HepG2 (cell line): ENCODE results near the gene FNDC4. TPM values are rescaled to one million over a fixed set of nuclear protein-coding genes. Genes with fewer than 3 reads are reported as not detected.

Experiments used
- ATF2 ChIP-seq: sonication (generic); formaldehyde crosslinking; IDR thresholded peaks from 2 replicates; pipeline ENCODE4 v1.4.0; 2020; ENCODE audit warnings: missing genetic modification reagents
- CCDC6 ChIP-seq: sonication (generic); formaldehyde crosslinking; IDR thresholded peaks from 2 replicates; pipeline ENCODE4 v1.8.1; 2022; ENCODE audit warnings: mild to moderate bottlenecking, missing genetic modification reagents, moderate library complexity
- DR1 ChIP-seq: sonication (generic); formaldehyde crosslinking; IDR thresholded peaks from 2 replicates; pipeline ENCODE4 v1.8.0; 2021; ENCODE audit warnings: mild to moderate bottlenecking, missing genetic modification reagents, inconsistent platforms
- DZIP1 ChIP-seq: sonication (generic); formaldehyde crosslinking; IDR thresholded peaks from 2 replicates; pipeline ENCODE4 v1.5.0; 2020; ENCODE audit warnings: mild to moderate bottlenecking, missing genetic modification reagents
- GATAD1 ChIP-seq: IDR thresholded peaks from 2 replicates; pipeline ENCODE4 v1.6.1; 2016; ENCODE audit warnings: missing genetic modification reagents, missing compliant biosample characterization
- HES4 ChIP-seq: sonication (generic); formaldehyde crosslinking; IDR thresholded peaks from 2 replicates; pipeline ENCODE4 v1.9.0; 2021; ENCODE audit warnings: mild to moderate bottlenecking, missing genetic modification reagents, borderline replicate concordance
- HNRNPUL1 ChIP-seq: fragments of 200-400 bp; formaldehyde crosslinking; IDR thresholded peaks from 2 replicates; pipeline ENCODE4 v1.6.1; 2017; ENCODE audit warnings: low read depth, mild to moderate bottlenecking, low read length, moderate library complexity
- KLF12 ChIP-seq: sonication (generic); formaldehyde crosslinking; IDR thresholded peaks from 2 replicates; pipeline ENCODE4 v1.4.0; 2020; ENCODE audit warnings: missing genetic modification reagents, borderline replicate concordance
- MBD4 ChIP-seq: IDR thresholded peaks from 2 replicates; pipeline ENCODE4 v1.6.1; 2012; ENCODE audit warnings: low read length, inconsistent platforms, borderline replicate concordance
- MEIS1 ChIP-seq: sonication (generic); formaldehyde crosslinking; IDR thresholded peaks from 2 replicates; pipeline ENCODE4 v1.9.0; 2021; ENCODE audit warnings: mild to moderate bottlenecking, missing genetic modification reagents, moderate library complexity, borderline replicate concordance
- MTA3 ChIP-seq: sonication (generic); formaldehyde crosslinking; IDR thresholded peaks from 2 replicates; pipeline ENCODE4 v1.4.0; 2020; ENCODE audit warnings: missing genetic modification reagents
- NFIB ChIP-seq: sonication (generic); formaldehyde crosslinking; IDR thresholded peaks from 2 replicates; pipeline ENCODE4 v1.9.0; 2021; ENCODE audit warnings: missing genetic modification reagents, mild to moderate bottlenecking, borderline replicate concordance
- NFYC ChIP-seq: IDR thresholded peaks from 2 replicates; pipeline ENCODE4 v1.6.1; 2016; ENCODE audit warnings: missing genetic modification reagents, missing compliant biosample characterization
- REL ChIP-seq: sonication (generic); formaldehyde crosslinking; conservative IDR thresholded peaks from 2 replicates; pipeline ENCODE4 v1.8.0; 2022; ENCODE audit warnings: mild to moderate bottlenecking, missing genetic modification reagents, moderate library complexity
- SETDB1 ChIP-seq: sonication (generic); formaldehyde crosslinking; IDR thresholded peaks from 2 replicates; pipeline ENCODE4 v1.5.1; 2020; ENCODE audit warnings: missing genetic modification reagents, mild to moderate bottlenecking, borderline replicate concordance
- SOX5 ChIP-seq: IDR thresholded peaks from 2 replicates; pipeline ENCODE4 v1.6.1; 2016; ENCODE audit warnings: borderline replicate concordance
- SRF ChIP-seq: IDR thresholded peaks from 2 replicates; pipeline ENCODE4 v1.6.1; 2011; ENCODE audit warnings: mild to moderate bottlenecking, low read depth, low read length, moderate library complexity
- TAF15 ChIP-seq: fragments of 200-400 bp; formaldehyde crosslinking; IDR thresholded peaks from one replicate; pipeline ENCODE4 v1.6.1; 2018; ENCODE audit warnings: mild to moderate bottlenecking, low read depth, low read length; ENCODE audit not compliant: poor library complexity, severe bottlenecking
- TFDP1 ChIP-seq: IDR thresholded peaks from 2 replicates; pipeline ENCODE4 v1.6.1; 2016; ENCODE audit warnings: missing compliant biosample characterization, missing genetic modification reagents, borderline replicate concordance
- ZC3H13 ChIP-seq: sonication (generic); formaldehyde crosslinking; IDR thresholded peaks from 2 replicates; pipeline ENCODE4 v1.8.1; 2023; ENCODE audit warnings: mild to moderate bottlenecking, missing genetic modification reagents, moderate library complexity
- ZNF350 ChIP-seq: sonication (generic); formaldehyde crosslinking; IDR thresholded peaks from 2 replicates; pipeline ENCODE4 v1.4.0; 2020; ENCODE audit warnings: mild to moderate bottlenecking, low read depth, missing genetic modification reagents, borderline replicate concordance
- ZNF460 ChIP-seq: sonication (generic); formaldehyde crosslinking; IDR thresholded peaks from 2 replicates; pipeline ENCODE4 v1.5.1; 2020; ENCODE audit warnings: missing genetic modification reagents, mild to moderate bottlenecking, borderline replicate concordance
- ZNF552 ChIP-seq: sonication (generic); formaldehyde crosslinking; IDR thresholded peaks from 2 replicates; pipeline ENCODE4 v1.9.0; 2022; ENCODE audit warnings: missing genetic modification reagents, mild to moderate bottlenecking, borderline replicate concordance
- ZNF749 ChIP-seq: sonication (generic); formaldehyde crosslinking; IDR thresholded peaks from 2 replicates; pipeline ENCODE4 v1.8.0; 2022; ENCODE audit warnings: mild to moderate bottlenecking, missing genetic modification reagents, moderate library complexity, borderline replicate concordance
- ZNF768 ChIP-seq: sonication (generic); formaldehyde crosslinking; IDR thresholded peaks from 2 replicates; pipeline ENCODE4 v1.4.0; 2020; ENCODE audit warnings: missing genetic modification reagents
- polyA plus RNA-seq, 8 experiments: library from polyadenylated mRNA; depleted of rRNA in 3 of 8; stranded (reverse) in 7 of 8; unstranded in 1 of 8; fragments of >200 nt; fragmentation: Illumina TruSeq in 4 of 8; extraction: Trizol in 4 of 8; gene quantifications; 2 replicates each; pipeline versions ENCODE4 v1.2.1 to v1.2.3, GENCODE V29; 2011 to 2016; ENCODE audit warnings: low read depth in 4 of 8, missing spikeins in 1 of 8, mixed read lengths in 1 of 8; ENCODE audit not compliant: insufficient read depth in 1 of 8
- total RNA-seq, 5 experiments: library from RNA; depleted of rRNA; stranded (reverse); fragments of >200 nt; fragmentation: Illumina TruSeq; extraction: Trizol; gene quantifications; 2 replicates each; pipeline ENCODE4 v1.2.3, GENCODE V29; 2016; ENCODE audit warnings: low read depth in 1 of 5

The FNDC4 gene
- total and polyA plus RNA-seq, 2 of the 13 experiments (the other 11 are each of a cell fraction or from before 2014, with no cell fraction given): 9.0 to 17.4 TPM

- TF ChIP-seq SRF: no peak
- TF ChIP-seq DZIP1 (CRISPR knock-in tag): no peak
- TF ChIP-seq DR1 (CRISPR knock-in tag): no peak
- no peak for TF ChIP-seq TAF15
- TF ChIP-seq ZNF749: peak; percentile 73; the same call in 1 of the 2 replicates
- TF ChIP-seq ATF2 (CRISPR knock-in tag): no peak
- TF ChIP-seq HNRNPUL1: no peak
- no peak for TF ChIP-seq MEIS1 (CRISPR knock-in tag)
- TF ChIP-seq GATAD1: no peak
- TF ChIP-seq ZNF460: no peak
- TF ChIP-seq SETDB1 (CRISPR knock-in tag): no peak
- no peak for TF ChIP-seq TFDP1 (CRISPR knock-in tag)
- no peak for TF ChIP-seq MBD4
- no peak for TF ChIP-seq ZNF552 (CRISPR knock-in tag)
- no peak for TF ChIP-seq NFIB (CRISPR knock-in tag)
- TF ChIP-seq ZC3H13: no peak
- no peak for TF ChIP-seq SOX5 (CRISPR knock-in tag)
- no peak for TF ChIP-seq MTA3 (CRISPR knock-in tag)
- no peak for TF ChIP-seq KLF12 (CRISPR knock-in tag)
- no peak for TF ChIP-seq CCDC6
- no peak for TF ChIP-seq ZNF350 (CRISPR knock-in tag)
- TF ChIP-seq HES4 (CRISPR knock-in tag): 0 out of 2 replicates have a peak, but pooled peaks have one; percentile 48
- no peak for TF ChIP-seq REL (CRISPR knock-in tag)
- no peak; the same call in 1 of the 2 replicates for TF ChIP-seq NFYC (CRISPR knock-in tag)
- TF ChIP-seq ZNF768: no peak; the same call in 1 of the 2 replicates
Measured at GRCh38 chr2:27494944-27495554, at the start of gene FNDC4 (continued).
